GM18909 (cell line): ENCODE data around the gene GPR17.

ENCODE experiments used
- ATAC-seq: cut with Tn5 transposase; IDR thresholded peaks from one replicate; pipeline ENCODE4 v1.9.1; 2021; ENCODE audit warnings: mild to moderate bottlenecking; ENCODE audit not compliant: unreplicated experiment, poor library complexity

Gene GPR17

GRCh38 chr2:127651971-127652550, 6.1 kb downstream of the GPR17 start:
- ATAC-seq = no peak

- no peak for ATAC-seq
These were observed 6.9 kb downstream of the GPR17 start for GRCh38 chr2:127652786-127653357.

- no peak for ATAC-seq
These were observed 7.6 kb downstream of the GPR17 start for GRCh38 chr2:127653421-127654083.

GRCh38 chr2:127654084-127654837, 8.3 kb downstream of the GPR17 start:
- ATAC-seq = no peak

DNA sequence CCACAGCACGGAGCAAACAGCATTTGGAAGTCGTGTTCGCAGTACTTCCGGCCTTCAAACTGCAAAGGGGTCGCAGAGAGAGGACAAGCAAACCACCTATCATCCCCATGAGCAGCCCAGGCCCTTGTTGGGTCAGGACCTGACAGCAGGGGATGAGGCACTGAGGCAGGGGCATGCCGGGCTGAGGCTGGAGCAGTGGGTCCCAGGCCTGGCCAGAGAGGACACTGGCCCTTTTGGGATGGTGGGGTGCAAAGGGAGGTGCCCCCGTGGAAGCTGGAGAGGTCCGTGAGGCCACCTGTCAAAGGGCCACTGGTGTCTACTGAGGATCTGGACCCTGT, 8.9 kb downstream of the GPR17 start:
- no peak for ATAC-seq

GRCh38 chr2:127655209-127656073, 9.5 kb downstream of the GPR17 start:
- ATAC-seq = no peak

DNA sequence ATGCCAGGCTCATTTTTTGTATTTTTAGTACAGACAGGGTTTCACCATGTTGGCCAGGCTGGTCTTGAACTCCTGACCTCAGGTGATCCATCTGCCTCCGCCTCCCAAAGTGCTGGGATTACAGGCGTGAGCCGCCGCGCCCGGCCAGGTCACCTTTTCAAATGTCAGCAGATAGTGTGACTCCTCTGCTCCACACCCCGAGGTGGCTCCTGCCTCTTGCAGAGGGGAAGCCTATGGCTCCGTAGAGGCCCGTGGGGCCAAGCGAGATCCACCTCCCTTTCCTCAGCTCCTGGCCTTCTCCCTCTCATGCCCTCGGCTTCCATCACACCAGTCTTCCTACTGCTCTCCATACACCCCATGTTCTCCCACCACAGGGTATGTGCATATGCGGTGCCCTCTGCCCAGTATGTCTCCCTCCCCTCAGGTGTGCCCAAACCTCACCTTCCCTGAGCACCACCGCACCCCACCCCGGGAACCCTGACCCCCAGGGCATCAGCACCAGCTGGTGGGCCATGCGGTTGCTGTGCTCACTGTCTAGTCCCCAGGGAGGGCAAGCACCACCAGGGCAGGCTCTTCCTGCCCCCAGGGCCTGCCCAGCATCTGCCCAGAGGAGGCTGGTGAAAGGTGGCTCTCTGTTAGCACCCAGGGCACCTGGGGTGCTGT, 10.7 kb downstream of the GPR17 start:
- ATAC-seq = no peak

DNA sequence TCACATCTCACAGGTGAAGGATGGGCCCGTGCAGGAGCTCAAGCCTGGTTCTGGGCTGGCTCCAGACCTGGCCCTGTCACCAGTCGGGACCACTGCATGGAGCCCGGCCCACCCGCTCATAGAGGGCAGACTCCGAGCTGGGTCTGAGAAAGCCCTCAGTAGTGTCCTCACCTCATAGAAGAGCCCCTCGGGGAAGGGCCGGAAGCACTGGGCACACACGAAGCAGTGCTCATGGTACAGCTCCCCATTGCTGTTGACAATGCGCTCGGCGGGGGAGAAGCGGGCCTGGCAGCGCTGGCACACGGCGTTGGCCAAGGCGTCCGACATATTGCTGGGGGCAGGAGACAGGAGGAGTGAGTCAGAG, 11.3 kb downstream of the GPR17 start:
- ATAC-seq = no peak

GRCh38 chr2:127658146-127658545, 12.2 kb downstream of the GPR17 start:
- ATAC-seq = no peak

- no peak for ATAC-seq
These were observed 12.9 kb downstream of the GPR17 start for GRCh38 chr2:127658641-127659407.

DNA sequence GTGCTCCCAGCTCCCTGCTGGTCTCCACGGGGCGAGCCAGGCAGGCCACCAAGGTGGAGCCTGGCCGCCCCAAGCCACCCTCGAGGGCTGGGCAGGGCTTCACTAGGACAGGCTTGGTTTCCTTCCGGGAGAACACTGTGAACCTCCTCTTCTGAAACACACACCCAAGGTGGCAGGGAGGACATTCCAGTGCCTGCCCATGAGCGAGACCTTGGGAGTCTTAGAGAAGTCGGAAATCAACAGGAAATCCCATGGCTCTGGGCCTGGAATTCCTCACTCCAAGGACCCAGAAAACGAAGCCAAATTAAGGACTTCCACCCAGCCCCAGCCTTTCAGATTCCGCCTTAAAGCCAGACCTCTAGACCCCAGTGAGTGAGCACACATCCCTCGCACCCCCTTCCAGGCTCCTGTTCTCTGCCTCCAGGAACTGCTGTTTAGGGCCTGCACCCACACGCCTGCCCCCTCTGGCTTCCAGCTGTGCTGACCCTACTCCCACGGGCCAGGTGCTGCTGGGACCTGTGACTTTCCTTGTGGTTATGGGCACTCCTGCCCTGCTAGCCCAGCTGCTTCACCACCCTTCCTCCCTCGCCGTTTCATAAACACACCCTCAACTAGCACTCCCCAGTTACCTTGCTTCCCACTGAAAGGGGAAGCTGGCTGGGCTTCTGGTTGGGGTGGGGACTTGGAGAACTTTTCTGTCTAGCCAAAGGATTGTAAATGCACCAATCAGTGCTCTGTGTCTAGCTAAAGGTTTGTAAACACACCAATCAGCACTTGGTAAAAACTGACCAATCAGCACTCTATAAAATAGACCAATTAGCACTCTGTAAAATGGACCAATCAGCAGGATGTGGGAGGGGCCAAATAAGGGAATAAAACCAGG, 13.7 kb downstream of the GPR17 start:
- ATAC-seq = no peak

DNA sequence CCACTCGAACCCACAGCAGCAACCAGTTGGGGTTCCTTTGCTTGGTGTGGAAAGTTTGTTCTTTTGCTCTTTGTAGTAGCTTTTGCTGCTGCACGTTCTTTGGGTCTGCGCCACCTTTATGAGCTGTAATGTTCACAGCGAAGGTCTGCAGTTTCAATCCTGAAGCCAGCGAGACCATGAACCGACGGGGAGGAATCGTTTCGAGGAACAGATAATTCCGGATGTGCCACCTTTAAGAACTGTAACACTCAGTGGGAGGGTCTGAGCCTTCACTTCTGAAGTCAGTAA, 14.3 kb downstream of the GPR17 start:
- no peak for ATAC-seq

- ATAC-seq = no peak
These were observed 15.2 kb downstream of the GPR17 start for GRCh38 chr2:127661072-127661649.

DNA sequence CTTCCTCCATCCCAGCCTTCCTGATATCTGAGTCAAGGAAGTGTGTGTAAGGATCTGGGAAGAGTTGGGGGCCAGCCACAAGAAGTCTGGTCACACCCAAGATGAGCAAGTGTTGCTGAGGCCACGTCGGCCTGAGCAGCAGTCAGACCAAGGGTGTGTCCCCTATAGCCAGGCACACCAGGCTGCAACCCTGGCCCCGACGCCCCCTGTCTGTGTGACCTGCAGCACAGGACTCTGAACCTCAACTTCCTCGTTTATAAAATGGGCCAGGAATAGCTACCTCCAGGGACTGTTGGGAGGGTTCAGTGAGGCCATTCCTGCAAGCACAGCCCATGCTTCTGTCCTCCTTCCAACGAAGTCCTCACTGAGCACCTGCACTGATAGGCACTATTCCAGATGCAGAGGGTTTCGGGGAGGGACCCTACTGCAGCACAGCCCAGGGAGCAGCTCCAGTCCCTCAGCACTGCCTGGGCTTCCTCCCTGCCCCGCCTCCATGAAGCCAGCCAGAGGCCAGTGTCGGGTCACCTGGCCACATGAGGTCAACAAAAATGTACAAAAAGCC, 16.1 kb downstream of the GPR17 start:
- ATAC-seq = no peak

DNA sequence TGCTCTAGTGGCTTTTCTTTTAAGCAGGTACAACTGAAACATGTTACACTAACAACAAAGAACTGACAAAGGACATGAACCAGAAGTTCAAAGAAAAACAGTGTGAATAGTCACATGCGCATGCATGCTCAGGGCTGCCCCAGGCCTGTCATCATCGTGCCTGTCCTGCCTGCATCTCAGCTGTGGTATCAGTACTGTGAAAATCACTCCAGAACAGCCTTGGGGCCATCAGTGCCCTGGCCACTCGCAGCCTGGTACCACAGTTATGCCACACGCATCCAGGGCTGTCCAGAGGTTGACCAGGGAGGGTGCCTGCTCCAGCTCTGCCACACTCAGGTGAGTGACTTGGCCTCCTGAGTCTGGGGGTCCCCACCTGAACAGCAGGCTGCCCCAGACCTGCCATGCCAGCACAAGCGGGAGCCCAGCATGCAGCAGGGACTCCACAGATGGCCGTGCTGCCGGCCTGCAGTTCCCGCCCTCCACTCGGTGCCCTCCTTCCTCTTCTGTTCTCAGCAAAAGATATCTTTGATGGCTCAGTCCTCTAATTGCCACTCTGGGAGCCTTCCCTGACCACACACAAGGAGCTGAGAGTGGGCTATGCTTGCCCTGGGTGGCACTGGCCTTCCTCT, 17.1 kb downstream of the GPR17 start:
- ATAC-seq = no peak

DNA sequence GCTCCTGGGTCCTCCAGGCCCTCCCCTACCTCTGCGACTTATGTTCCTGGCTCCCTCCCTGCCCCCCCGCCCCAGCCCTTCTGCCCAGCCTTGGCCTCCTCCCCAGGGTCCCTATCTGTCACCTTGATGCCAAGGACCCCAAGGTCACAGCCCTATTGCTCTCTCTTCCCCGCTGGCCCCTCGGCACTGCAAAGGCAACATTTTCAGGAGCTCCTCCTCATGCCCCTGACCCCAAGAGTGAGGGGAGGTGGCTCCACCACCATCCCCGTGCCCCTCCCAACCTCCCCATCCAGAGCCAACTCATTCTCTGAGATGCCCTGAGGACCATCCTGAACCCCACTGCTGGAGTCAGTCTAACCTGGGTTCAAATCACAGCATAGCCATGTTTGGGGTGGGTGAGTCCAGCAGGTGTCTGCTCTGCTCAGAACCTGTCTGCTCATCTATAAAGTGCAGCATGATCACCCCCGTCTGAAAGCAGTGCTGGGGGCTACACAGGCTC, 17.7 kb downstream of the GPR17 start:
- ATAC-seq = no peak
